LHCN-M2 (cell line): ENCODE data around the gene NXPH1. TPM values are rescaled to one million over a fixed set of nuclear protein-coding genes. Genes with fewer than 3 reads are reported as not detected.
"Not testable (repeated sequence)": the region's sequence is repeated elsewhere in the genome, so short reads cannot be mapped to it uniquely, and the experiment has no call there.

Experiments
- DNase-seq: peaks from one replicate; pipeline ENCODE4 v3.0.0-alpha.2; 2012; ENCODE audit warnings: low read depth
- total RNA-seq: library from RNA; depleted of rRNA; stranded (reverse); fragments of >200 nt; gene quantifications from 2 replicates; pipeline ENCODE4 v1.2.3, GENCODE V29; 2014

Gene NXPH1
- total RNA-seq, 1 experiment from 2014 or later: 1.0 TPM

- DNase-seq: no peak
Observed at GRCh38 chr7:8684426-8684825, 251.0 kb downstream of the NXPH1 start.

GRCh38 chr7:8699875-8700624, 266.6 kb downstream of the NXPH1 start:
- no peak for DNase-seq

GRCh38 chr7:8702807-8703206, 269.4 kb downstream of the NXPH1 start:
- no peak for DNase-seq

- DNase-seq: no peak
Observed at GRCh38 chr7:8710124-8710523, 276.7 kb downstream of the NXPH1 start.

- peak; percentile 1 for DNase-seq
Observed at GRCh38 chr7:8714791-8715190, 281.4 kb downstream of the NXPH1 start.

GRCh38 chr7:8719102-8719501, 285.7 kb downstream of the NXPH1 start:
- no peak for DNase-seq

GRCh38 chr7:8724080-8724718, 290.8 kb downstream of the NXPH1 start:
- peak; percentile 53 for DNase-seq

GRCh38 chr7:8731756-8732155, 298.3 kb downstream of the NXPH1 start:
- not testable (repeated sequence) for DNase-seq

- no peak for DNase-seq
Observed at GRCh38 chr7:8739837-8740236, 306.4 kb downstream of the NXPH1 start.

- no peak for DNase-seq
Observed at GRCh38 chr7:8742837-8743236, 309.4 kb downstream of the NXPH1 start.

- no peak for DNase-seq
Observed at GRCh38 chr7:8747338-8747737, 313.9 kb downstream of the NXPH1 start.

- no peak for DNase-seq
Observed at GRCh38 chr7:8751557-8752231, 318.3 kb downstream of the NXPH1 start.

GRCh38 chr7:8753355-8753754, 319.9 kb downstream of the NXPH1 start:
- DNase-seq: no peak

GRCh38 chr7:8761731-8762130, 328.3 kb downstream of the NXPH1 start:
- no peak for DNase-seq

GRCh38 chr7:8762803-8763202, 329.4 kb downstream of the NXPH1 start:
- DNase-seq: no peak

GRCh38 chr7:8765374-8765773, 332.0 kb downstream of the NXPH1 start:
- no peak for DNase-seq

- DNase-seq: no peak
Observed at GRCh38 chr7:8773518-8773917, 340.1 kb downstream of the NXPH1 start.

- DNase-seq: no peak
Observed at GRCh38 chr7:8778459-8778858, 345.1 kb downstream of the NXPH1 start.

GRCh38 chr7:8781166-8781565, 347.8 kb downstream of the NXPH1 start:
- DNase-seq: no peak

GRCh38 chr7:8783229-8783628, 349.8 kb downstream of the NXPH1 start:
- DNase-seq: no peak

GRCh38 chr7:8785081-8785480, 351.7 kb downstream of the NXPH1 start:
- no peak for DNase-seq

- DNase-seq: no peak
Observed at GRCh38 chr7:8800986-8801385, 367.6 kb downstream of the NXPH1 start.
